HepG2 (cell line): ENCODE data around the gene RBCK1. TPM values are rescaled to one million over a fixed set of nuclear protein-coding genes. Genes with fewer than 3 reads are reported as not detected.

Source experiments
- ADNP ChIP-seq: sonication (generic); formaldehyde crosslinking; IDR thresholded peaks from 2 replicates; pipeline ENCODE4 v1.4.0; 2020; ENCODE audit warnings: missing genetic modification reagents
- ARNTL ChIP-seq: sonication (generic); formaldehyde crosslinking; IDR thresholded peaks from 2 replicates; pipeline ENCODE4 v1.4.0; 2020; ENCODE audit warnings: mild to moderate bottlenecking, missing genetic modification reagents
- CSRNP1 ChIP-seq: sonication (generic); formaldehyde crosslinking; IDR thresholded peaks from 2 replicates; pipeline ENCODE4 v1.8.1; 2023; ENCODE audit warnings: mild to moderate bottlenecking, missing genetic modification reagents
- CTCF ChIP-seq: sonication (generic); formaldehyde crosslinking; IDR thresholded peaks from 2 replicates; pipeline ENCODE4 v1.5.0; 2020; ENCODE audit warnings: mild to moderate bottlenecking, missing genetic modification reagents, moderate library complexity
- ELF1 ChIP-seq: sonication (generic); formaldehyde crosslinking; IDR thresholded peaks from 2 replicates; pipeline ENCODE4 v1.4.0; 2020; ENCODE audit warnings: missing genetic modification reagents
- FOXO4 ChIP-seq: sonication (generic); formaldehyde crosslinking; conservative IDR thresholded peaks from 2 replicates; pipeline ENCODE4 v1.8.1; 2023; ENCODE audit warnings: missing genetic modification reagents
- HHEX ChIP-seq: IDR thresholded peaks from 2 replicates; pipeline ENCODE4 v1.6.1; 2016; ENCODE audit warnings: control low read depth
- HMG20A ChIP-seq: IDR thresholded peaks from 2 replicates; pipeline ENCODE4 v1.6.1; 2016; ENCODE audit warnings: borderline replicate concordance
- KAT7 ChIP-seq: IDR thresholded peaks from 2 replicates; pipeline ENCODE4 v1.6.1; 2018; ENCODE audit warnings: borderline replicate concordance, missing compliant biosample characterization
- KDM1A ChIP-seq: IDR thresholded peaks from 2 replicates; pipeline ENCODE4 v1.6.1; 2016; ENCODE audit warnings: missing compliant biosample characterization
- MEF2D ChIP-seq: sonication (generic); formaldehyde crosslinking; IDR thresholded peaks from 2 replicates; pipeline ENCODE4 v1.5.1; 2020; ENCODE audit warnings: mild to moderate bottlenecking, missing genetic modification reagents
- MYC ChIP-seq: sonication (generic); formaldehyde crosslinking; IDR thresholded peaks from 2 replicates; pipeline ENCODE4 v1.9.0; 2021; ENCODE audit warnings: missing genetic modification reagents, borderline replicate concordance
- NAIF1 ChIP-seq: sonication (generic); formaldehyde crosslinking; IDR thresholded peaks from 2 replicates; pipeline ENCODE4 v1.5.0; 2020; ENCODE audit warnings: mild to moderate bottlenecking, missing genetic modification reagents, borderline replicate concordance
- POLR2AphosphoS2 ChIP-seq: IDR thresholded peaks from 2 replicates; pipeline ENCODE4 v1.6.1; 2011; ENCODE audit warnings: low read depth, low read length, improper control_type of control experiment
- PRMT3 ChIP-seq: sonication (generic); formaldehyde crosslinking; IDR thresholded peaks from 2 replicates; pipeline ENCODE4 v1.8.1; 2022; ENCODE audit warnings: low read depth, mild to moderate bottlenecking, moderate library complexity, missing genetic modification reagents, borderline replicate concordance
- RORA ChIP-seq: sonication (generic); formaldehyde crosslinking; IDR thresholded peaks from 2 replicates; pipeline ENCODE4 v1.5.0; 2020; ENCODE audit warnings: mild to moderate bottlenecking, missing genetic modification reagents, moderate library complexity
- TBL1XR1 ChIP-seq: fragments of 150-350 bp; IDR thresholded peaks from 2 replicates; pipeline ENCODE4 v1.6.1; 2014; ENCODE audit warnings: borderline replicate concordance, low read length; ENCODE audit not compliant: partially characterized antibody
- TFDP2 ChIP-seq: sonication (generic); formaldehyde crosslinking; IDR thresholded peaks from 2 replicates; pipeline ENCODE4 v1.4.0; 2020; ENCODE audit warnings: missing genetic modification reagents
- ZEB1 ChIP-seq: IDR thresholded peaks from 2 replicates; pipeline ENCODE4 v1.6.1; 2012; ENCODE audit warnings: mild to moderate bottlenecking, low read depth, inconsistent platforms; ENCODE audit not compliant: insufficient replicate concordance
- ZFX ChIP-seq: sonication (generic); formaldehyde crosslinking; IDR thresholded peaks from 2 replicates; pipeline ENCODE4 v1.4.0; 2020; ENCODE audit warnings: mild to moderate bottlenecking, low read depth, missing genetic modification reagents, moderate library complexity
- ZNF569 ChIP-seq: sonication (generic); formaldehyde crosslinking; IDR thresholded peaks from 2 replicates; pipeline ENCODE4 v1.5.0; 2020; ENCODE audit warnings: mild to moderate bottlenecking, missing genetic modification reagents, moderate library complexity, borderline replicate concordance
- ZNF724P ChIP-seq: sonication (generic); formaldehyde crosslinking; IDR thresholded peaks from 2 replicates; pipeline ENCODE4 v1.8.0; 2022; ENCODE audit warnings: missing genetic modification reagents, borderline replicate concordance
- polyA plus RNA-seq, 8 experiments: library from polyadenylated mRNA; depleted of rRNA in 3 of 8; stranded (reverse) in 7 of 8; unstranded in 1 of 8; fragments of >200 nt; fragmentation: Illumina TruSeq in 4 of 8; extraction: Trizol in 4 of 8; gene quantifications; 2 replicates each; pipeline versions ENCODE4 v1.2.1 to v1.2.3, GENCODE V29; 2011 to 2016; ENCODE audit warnings: low read depth in 4 of 8, missing spikeins in 1 of 8, mixed read lengths in 1 of 8; ENCODE audit not compliant: insufficient read depth in 1 of 8
- total RNA-seq, 5 experiments: library from RNA; depleted of rRNA; stranded (reverse); fragments of >200 nt; fragmentation: Illumina TruSeq; extraction: Trizol; gene quantifications; 2 replicates each; pipeline ENCODE4 v1.2.3, GENCODE V29; 2016; ENCODE audit warnings: low read depth in 1 of 5

Gene RBCK1
- total and polyA plus RNA-seq, 2 of the 13 experiments (the other 11 are each of a cell fraction or from before 2014, with no cell fraction given), result 149 to 215 TPM

DNA sequence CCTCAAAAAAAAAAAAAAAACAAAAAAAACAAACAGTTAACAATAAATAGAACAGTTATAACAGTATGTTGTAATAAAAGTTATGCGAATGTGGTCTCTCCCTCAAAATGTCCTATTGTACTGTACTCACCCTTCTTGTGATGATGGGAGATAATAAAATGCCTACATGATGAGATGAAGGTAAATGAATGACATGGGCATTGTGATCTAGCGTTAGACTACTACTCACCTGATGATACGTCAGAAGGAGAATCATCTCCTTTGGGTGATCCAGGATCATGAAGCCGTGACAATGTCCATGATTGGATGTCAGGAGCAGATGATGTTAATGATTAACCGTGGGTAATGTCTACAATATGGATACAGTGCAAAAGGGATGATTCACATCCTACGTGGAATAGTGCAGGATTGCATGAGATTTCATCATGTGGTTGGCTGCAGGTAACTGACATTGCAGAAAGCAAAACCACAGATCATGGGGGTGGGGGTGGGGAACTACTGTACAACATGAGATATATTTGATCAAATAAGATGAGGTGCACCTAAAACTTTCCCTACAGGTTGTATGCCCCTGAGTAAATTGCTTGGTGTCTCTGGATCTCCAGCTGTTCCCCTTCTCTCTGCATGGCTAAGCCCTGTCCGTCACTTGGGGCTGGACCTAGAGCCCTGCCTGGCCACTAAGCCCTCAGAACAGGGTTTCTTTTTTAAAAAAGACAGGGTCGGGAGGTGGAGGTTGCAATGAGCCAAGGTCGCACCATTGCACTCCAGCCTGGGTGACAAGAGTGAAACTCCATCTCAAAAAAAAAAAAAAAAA is 6.2 kb upstream of the RBCK1 start (continued):
- TF ChIP-seq FOXO4 (CRISPR knock-in tag) (no peak), HMG20A (CRISPR knock-in tag) (peak; percentile 60; the same call in 1 of the 2 replicates), TBL1XR1 (peak; percentile 21), POLR2AphosphoS2 (no peak), ZFX (CRISPR knock-in tag) (no peak; the same call in 1 of the 2 replicates), KDM1A (CRISPR knock-in tag) (0 out of 2 replicates have a peak, but pooled peaks have one; percentile 6), TFDP2 (CRISPR knock-in tag) (peak; percentile 8), CSRNP1 (peak; percentile 74), MYC (CRISPR knock-in tag) (peak; percentile 39; the same call in 1 of the 2 replicates), ADNP (CRISPR knock-in tag) (no peak), CTCF (CRISPR knock-in tag) (no peak), ZNF569 (CRISPR knock-in tag) (peak; percentile 46; the same call in 1 of the 2 replicates), KAT7 (peak; percentile 65; the same call in 1 of the 2 replicates), HHEX (CRISPR knock-in tag) (peak; percentile 41; the same call in 1 of the 2 replicates), ZNF724P (peak; percentile 69; the same call in 1 of the 2 replicates), MEF2D (CRISPR knock-in tag) (peak; percentile 76), ELF1 (CRISPR knock-in tag) (peak; percentile 28; the same call in 1 of the 2 replicates), NAIF1 (CRISPR knock-in tag) (no peak), ARNTL (peak; percentile 84), PRMT3 (CRISPR knock-in tag) (no peak), RORA (CRISPR knock-in tag) (no peak), ZEB1 (peak; percentile 94)
